Kidney tubule cell (primary cell): ENCODE data around the gene SETD1B.
"Not testable (repeated sequence)": the region's sequence is repeated elsewhere in the genome, so short reads cannot be mapped to it uniquely, and the experiment has no call there.

Source experiments
- DNase-seq: peaks from one replicate; pipeline ENCODE4 v3.0.0-alpha.2; 2018; ENCODE audit warnings: low spot score

SETD1B gene

DNA sequence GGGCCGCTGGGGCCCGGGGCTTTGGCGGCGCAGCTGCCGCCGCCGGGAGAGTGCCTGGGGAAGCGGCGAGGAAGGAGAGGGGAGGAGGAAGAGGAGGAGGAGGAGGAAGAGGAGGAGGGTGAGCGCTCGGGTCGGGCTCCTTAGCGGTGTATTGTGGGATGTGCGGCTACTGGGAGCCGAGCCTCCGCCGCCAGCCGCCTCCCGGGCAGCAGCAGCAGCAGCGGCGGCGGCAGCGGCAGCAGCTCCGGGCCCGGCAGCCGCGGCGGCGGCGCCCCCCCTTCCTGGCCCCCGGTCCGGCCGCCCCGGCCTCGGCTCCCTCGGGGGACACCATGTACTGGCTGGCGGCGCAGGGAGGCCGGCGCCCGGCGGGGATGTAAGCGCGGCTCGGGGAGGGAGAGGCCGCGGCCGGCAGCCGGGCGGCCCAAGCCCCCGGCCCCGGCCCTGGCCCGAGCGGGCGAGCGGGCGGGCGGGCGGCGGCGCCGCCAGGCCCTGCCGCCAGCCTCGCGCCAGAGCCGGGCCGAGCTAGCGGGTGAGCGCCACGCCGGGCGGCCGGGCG is at the start of gene SETD1B:
TSS of gene SETD1B (plus strand) at position 149 of the 556 bp plus-strand sequence. CDS start 729 bp downstream, outside the sequence.
- peak; percentile 76 for DNase-seq

DNA sequence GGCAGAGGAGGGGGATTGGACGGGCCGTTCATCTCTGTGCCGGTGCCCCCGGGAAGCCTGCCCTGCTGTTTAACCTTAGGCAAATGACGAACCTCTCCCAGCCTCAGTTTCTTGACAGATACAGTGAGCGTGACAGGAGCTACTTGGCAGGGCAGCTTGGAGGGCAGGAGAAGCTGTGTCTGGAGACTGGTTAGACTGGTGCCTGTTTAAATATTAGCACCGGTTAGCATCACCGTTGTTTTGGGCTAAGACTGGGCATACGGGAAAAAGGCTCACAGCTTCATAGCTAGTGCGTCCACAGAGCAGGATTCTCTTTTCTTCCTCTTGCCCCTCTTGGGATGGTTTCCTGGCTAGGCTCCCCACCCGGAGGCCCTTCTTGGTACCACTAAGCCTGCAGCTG is 49.0 kb upstream of the SETD1B start:
- no peak for DNase-seq

DNA sequence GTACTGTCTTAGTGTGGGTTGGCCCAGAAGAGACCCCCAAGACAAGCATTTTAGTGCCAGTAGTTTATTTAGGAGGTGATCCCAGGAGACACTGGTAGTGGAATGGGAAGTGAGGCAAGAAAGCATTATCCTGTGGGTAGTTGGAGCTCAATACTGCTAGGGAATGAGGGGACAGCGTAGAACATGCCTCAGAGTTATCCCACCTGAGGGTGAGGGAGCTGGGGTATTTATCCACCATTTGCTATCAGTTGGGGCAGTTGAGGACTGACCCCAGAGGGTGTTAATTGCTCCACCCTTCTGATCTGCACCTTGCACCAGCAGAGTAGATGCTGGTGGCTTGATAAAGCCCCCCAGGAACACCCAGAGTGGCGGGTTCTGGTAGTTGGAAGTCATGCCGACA is 48.2 kb upstream of the SETD1B start:
- DNase-seq: no peak

GRCh38 chr12:121758536-121758935 is 45.3 kb upstream of the SETD1B start:
- not testable (repeated sequence) for DNase-seq

GRCh38 chr12:121762269-121762668 is 41.5 kb upstream of the SETD1B start:
- DNase-seq: no peak

DNA sequence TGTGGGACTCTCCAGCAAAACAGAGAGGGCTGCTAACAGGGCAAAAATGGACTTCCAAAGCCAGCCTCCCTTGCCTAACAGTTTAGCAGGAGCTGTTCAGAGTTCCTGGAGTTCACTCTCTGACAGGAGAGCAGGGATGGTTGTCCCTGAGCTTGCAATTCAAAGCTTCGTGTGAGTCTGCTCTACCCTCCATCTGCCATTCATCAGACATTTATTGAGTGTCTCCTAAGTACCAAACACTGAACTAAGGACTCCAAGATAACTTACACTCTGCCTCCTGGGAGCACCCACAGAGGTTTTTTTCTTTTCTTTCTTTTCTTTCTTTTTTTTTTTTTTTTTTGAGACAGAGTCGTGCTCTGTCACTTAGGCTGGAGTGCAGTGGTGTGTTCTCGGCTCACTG is 39.0 kb upstream of the SETD1B start:
- DNase-seq: no peak

DNA sequence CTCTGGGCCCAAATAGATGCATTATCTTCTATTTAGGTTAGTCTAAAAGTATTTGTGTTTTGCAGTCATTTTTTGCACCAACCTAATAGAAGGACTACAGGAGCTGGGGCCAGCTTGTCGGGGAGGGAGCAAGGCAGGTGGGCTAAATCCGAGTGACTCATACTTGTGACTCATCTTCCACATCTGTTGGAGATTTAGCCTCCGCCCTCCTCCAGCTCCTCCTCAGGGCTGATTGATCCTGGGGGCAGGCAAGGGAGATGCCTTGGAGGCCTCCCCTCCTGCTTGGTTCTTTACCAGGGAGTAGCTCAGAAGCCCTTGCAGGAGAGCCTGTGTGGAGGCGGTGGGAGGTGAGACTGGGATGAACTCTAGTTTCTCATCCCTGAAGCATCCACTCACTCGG is 38.2 kb upstream of the SETD1B start:
- peak; percentile 67 for DNase-seq

DNA sequence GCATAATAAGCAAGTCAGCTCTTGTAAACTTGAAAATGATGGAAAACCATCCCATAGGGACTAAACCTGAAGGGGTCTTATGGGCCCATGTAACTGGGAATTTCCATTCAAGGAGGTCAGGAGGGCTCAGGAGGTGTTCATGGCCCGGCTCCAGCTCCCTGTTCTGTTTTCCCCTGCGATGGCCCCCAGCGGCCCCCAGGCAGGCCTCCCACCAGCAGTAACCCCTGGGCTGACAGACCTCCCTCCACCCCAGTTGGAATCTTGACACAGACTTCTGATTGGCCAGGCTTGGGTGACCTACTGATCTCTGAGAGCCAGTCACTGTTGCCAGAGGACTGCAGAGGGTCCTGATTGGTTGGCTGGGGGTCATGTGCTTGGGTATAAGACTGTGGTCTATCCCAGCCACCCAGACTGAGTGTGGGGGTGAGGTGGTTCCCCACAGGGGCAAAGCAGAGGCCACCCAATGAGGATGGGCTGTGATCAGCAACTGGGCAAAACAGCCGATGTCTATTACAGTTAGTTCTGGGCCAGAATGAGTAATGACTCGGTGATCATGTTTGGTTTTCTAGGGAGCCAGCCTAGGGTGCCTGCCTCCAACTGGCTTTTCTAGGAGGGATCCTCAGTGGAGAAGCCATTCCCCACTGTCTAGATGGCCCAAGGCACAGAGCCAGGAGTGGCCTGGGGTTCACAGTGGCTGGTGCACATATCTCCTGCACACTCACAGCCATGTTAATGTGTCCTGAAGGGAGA is 37.3 kb upstream of the SETD1B start:
- no peak for DNase-seq

- DNase-seq: peak; percentile 44
These were observed 36.2 kb upstream of the SETD1B start for GRCh38 chr12:121767525-121768016.

DNA sequence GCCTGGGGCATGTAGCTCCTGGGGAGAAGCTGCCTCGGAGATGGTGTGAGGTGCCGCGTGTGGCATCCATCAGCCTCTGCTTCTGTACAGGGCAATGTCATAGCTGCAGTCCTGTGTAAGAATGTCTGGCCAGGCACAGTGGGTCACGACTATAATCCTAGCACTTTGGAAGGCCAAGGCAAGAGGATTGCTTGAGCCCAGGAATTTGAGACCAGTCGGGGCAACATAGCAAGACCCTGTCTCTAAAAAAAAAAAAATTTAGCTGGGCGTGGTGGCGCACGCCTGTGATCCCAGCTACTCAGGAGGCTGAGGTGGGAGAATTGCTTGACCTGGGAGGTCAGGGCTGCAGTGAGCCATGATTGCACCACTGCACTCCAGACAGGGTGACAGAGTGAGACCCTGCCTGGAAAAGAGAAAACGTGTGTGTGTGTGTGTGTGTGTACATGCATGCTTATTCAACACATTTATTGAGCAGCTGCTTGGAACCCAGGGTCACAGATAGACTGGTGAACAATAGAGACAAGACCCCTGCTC is 34.4 kb upstream of the SETD1B start:
- no peak for DNase-seq

GRCh38 chr12:121769831-121770301 is 33.9 kb upstream of the SETD1B start:
- DNase-seq: no peak

- no peak for DNase-seq
These were observed 33.4 kb upstream of the SETD1B start for GRCh38 chr12:121770388-121770787.

DNA sequence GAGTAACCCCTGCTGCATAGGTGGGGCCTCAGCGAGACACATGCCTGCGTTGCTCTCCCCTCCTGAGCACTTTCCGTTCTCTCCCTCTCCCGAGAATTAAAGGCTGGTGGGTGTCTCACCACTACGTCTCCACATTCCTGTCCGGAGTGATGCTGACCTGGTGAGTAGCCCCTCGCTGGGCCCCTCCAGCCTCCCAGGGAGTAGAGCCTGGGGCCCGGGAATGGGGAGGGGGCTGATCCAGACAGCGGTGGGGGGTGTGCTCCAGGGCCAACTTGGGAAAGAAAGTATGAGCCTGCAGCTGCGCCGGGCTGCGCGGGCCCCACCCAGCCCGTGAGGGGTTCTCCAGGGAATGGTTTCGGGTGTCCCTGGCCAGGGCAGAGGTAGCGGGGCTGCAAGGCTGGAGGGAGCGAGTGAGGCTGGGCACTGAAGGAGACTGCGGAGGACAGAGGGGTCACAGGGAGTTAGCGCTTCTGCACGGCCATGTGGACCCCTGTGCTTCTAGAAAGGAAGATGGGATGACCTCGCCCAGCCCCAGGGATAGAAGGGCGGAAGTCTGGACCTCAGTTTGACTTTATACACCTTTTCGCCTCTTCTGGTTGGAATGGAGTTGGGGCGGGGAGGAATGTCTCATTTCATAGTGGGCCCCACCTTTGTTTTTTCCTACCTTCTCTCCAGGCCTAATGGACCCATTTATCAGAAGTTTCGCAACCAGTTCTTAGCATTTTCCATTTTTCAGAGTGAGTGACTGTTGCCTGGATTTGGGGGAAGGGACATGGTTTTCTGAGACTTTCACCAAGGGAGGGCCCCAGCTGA is 32.8 kb upstream of the SETD1B start:
- DNase-seq: no peak

DNA sequence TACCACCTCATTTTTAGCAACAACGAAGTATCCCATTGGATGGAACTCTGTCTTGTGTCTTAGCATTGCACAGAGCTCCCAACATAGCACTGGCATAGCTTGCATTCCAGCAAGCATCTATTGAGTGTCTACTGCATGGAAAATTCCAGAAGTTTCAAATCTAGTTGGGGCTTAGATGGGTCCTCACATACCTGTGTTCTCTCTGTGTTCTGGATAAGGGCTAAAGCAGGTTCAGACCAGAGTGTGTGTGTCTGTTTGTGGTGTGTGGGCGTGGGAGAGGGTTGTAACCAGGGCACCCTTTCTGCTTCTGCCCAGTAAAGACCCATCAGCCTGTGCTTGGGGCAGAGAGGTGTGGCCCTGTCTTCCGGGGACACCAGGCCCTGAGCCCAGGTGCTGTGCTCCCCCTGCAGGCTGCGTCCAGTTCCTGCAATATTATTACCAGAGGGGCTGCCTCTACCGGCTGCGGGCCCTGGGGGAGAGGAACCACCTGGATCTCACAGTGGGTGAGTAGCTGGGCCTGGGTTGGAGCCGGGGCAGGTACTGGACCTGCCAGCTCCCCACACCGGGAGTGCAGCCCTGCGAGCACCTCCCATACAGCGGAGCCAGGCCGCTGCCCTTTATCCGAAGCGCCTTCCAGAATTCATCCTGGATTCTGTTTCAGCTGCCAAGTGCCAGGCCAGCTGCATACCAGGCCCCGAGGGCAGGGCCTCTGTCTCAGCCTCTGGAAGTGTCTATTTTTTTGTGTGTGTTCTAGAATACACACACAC is 30.6 kb upstream of the SETD1B start:
- peak; percentile 83 for DNase-seq

GRCh38 chr12:121774968-121775474 is 28.8 kb upstream of the SETD1B start:
- peak; percentile 87 for DNase-seq

DNA sequence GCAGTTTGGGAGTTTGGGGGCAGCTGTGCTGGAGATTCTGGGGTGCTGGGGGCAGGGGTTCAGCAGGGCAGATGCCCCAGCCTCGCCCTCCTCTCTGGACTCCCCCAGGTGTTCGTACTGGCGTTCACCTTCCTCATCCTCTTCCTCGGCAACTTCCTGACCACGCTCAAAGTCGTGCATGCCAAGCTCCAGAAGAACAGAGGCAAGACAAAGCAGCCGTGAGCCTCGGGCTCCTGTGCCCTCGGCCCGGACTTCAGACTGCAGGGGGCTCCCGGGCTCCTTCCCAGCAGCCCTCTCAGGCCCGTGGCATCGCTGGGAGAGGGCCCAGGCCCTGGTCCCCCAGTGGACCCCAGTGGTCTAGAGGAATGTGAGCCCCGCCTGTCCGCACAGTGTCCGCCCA is 28.3 kb upstream of the SETD1B start:
- DNase-seq: peak; percentile 62

DNA sequence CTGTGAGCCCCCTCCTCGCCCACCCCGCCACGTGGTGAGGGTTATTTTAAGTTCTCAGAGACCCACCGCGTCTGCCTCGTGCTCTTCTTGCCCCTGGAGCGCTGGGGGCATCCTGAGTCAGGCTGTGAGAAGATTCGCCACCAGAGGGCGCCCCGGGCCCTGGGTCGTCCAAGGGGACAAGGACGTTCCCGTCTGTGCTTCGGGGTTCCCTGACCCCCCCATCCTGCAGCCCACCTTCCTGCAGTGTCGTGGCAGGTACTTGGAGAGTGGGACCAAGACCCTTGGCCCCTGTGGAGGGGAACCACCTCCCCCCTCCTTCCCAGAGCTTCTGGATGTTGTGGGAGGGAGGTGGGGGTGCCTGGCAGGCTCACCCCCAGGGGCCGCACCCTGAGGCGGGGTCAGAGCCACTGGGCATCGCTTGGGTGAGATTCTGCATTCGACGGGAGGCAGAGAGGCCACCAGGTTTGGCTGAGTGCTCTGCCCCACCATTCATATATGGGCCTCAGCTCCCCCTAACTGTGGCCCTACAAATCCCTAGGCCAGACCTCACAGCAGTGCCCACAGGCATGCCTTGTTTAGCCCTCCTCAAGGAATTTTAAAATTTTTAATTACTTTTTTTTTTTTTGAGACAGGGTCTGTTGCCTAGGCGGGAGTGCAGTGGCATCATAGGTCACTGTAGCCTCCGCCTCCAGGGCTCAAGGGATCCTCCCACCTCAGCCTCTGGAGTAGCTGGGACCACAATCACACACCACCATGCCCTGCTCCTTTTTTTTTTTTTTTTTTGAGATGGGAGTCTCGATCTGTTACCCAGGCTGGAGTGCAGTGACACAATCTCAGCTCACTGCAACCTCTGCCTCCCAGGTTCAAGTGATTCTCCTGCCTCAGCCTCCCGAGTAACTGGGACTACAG is 27.4 kb upstream of the SETD1B start:
- DNase-seq: peak; percentile 73

DNA sequence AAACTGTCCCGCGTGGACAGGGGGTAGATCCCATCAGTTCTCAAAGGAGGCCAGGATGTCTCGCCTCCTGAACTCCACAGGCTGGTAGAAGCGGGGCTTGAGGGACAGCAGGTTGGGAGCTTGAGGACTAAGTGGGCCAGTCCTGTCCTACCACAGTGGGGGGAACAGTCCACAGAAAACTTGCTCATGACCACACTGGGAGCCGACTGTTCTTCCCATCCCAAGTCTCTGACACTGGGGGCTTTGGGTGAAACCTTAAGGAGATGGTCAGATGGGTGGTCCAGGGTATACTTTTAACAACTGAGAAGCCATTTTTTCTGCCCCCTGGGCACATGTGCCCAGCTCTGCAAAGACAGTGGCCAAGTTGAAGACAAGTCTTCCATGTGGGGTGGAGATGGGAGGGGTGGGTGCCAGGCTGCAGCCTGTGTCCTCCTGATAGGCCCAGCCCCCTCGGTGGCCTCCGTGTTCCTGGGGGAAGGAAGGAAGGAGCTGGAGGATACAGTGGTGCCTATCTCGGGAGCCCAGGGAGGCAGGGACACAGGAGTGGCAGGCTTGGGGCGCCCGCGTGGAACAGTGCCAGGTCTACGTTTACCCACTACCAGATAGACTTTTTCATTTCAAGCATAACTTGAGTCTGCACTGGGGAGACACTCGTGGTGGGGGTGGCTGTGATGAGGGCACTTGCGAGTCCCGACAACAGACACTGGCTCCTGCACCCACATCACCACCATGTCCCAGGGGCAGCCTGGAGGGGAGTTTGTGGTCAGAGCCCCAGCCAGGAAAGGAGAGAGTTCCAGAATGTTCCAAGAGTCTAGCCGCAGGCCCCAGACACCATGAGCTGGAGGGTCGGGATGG is 25.0 kb upstream of the SETD1B start:
- DNase-seq: no peak

DNA sequence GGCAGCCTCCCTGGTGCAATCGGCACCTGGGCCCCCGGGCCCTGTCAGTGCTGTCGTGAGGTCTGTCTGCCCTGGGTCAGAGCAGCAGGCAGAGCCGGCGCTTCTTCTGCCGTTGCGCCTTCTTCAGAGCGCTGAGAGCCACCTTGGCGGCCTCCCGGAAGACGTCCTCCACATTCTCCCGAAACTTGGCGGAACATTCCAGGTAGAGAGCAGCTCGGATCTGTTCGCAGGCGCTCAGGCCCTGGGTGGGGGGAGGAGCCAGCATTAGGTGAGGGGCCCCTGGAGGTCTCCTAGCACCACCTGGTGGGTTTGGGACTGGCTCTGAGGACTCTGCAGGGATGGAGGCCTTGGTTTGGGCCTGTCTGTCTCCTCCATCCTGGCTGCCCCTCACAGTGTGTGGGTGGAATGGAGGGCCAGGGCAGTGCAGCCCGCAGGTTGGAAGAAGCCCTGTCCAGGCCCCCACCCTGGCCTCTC is 24.4 kb upstream of the SETD1B start:
- DNase-seq: no peak
